Heart left ventricle (tissue), 13 donors: ENCODE measurements around the gene RRP8.

Experiments used
- POLR2A ChIP-seq, 2 donors: fragments of 450-650 bp; IDR thresholded peaks; one replicate each; pipeline ENCODE4 v1.6.1; 2017; ENCODE audit warnings: antibody characterized with exemption in 2 of 2, mild to moderate bottlenecking in 2 of 2, moderate library complexity in 2 of 2
- TF ChIP-seq, protein P1 (sequence below), 12 donors: fragments of 200-600 bp; sonication (generic) in 4 of 12; IDR thresholded peaks; one replicate each; pipeline versions ENCODE4 v1.5.0 to v1.8.0; 2018 to 2022; ENCODE audit warnings: antibody characterized with exemption in 12 of 12, mild to moderate bottlenecking in 5 of 12
- donor health status: ischemic (EF 13 %, LVEDD 7.1; RV severe dilation, severe dysfunction).
- donor health status: DM: no; HTN: yes; CAD: no.
- donor health status: DM: no; HTN: no; CAD: no.
- donor health status: ischemic (EF 25% LVEDD 6.9; RV normal size, moderate dysfunction).
- donor health status: ischemic (EF 25% LVEDD 5.7; RV mildly dilated, moderate dysfunction).
- donor health status: ischemic (EF 35%, LVEDD 5.7; RV mildly dilated, moderate dysfunction).
- donor health status: nonischemic (EF 11% LVEDD 7.7; RV severe dilation, severe dysfunction).
- donor health status: DM: yes; HTN: yes; CAD: no.
- donor health status: PGD.
- donor health status: ischemic (EF 29% LVEDD 5.4; RV normal size, mild dysfunction).
- donor health status: nonischemic (EF 23%, LVEDD 6.1; RV moderate dilation, normal function).

DNA sequence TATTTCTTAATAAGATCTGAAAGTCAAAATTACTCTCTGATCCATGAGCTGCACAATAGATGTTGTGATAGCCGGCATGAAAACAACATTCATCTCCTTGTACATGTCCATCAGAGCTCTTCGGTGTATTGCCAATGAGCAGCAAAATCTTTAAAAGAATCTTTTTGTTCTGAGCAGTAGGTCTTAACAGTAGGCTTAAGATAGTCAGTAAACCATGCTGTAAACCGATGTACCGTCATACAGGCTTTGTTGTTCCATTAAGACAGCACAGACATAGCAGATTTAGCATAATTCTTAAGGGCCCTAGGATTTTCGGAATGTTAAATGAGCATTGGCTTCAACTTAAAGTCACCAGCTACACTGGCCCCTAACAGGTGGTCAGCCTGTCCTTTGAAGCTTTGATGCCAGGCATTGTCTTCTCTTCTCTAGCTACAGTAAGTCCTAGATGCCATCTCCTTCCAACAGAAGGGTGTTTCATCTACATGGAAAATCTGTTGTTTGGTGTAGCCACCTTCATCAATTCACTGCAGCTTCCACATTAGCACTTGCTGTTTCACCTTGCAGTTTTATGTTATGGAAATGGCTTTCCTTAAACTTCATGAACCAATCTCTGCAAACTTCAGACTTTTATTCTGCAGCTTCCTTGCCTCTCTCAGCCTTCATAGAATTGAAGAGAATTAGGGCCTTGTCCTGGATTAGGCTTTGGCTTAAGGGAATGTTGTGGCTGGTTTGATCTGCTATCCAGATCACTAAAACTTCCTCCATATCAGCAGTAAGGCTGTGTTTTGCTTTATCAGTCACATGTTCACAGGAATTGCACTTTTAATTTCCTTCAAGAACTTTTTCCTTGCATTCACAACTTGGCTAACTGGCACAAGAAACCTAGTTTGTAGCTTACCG lies 28.4 kb downstream of the RRP8 start:
- TF ChIP-seq, protein P1, sequence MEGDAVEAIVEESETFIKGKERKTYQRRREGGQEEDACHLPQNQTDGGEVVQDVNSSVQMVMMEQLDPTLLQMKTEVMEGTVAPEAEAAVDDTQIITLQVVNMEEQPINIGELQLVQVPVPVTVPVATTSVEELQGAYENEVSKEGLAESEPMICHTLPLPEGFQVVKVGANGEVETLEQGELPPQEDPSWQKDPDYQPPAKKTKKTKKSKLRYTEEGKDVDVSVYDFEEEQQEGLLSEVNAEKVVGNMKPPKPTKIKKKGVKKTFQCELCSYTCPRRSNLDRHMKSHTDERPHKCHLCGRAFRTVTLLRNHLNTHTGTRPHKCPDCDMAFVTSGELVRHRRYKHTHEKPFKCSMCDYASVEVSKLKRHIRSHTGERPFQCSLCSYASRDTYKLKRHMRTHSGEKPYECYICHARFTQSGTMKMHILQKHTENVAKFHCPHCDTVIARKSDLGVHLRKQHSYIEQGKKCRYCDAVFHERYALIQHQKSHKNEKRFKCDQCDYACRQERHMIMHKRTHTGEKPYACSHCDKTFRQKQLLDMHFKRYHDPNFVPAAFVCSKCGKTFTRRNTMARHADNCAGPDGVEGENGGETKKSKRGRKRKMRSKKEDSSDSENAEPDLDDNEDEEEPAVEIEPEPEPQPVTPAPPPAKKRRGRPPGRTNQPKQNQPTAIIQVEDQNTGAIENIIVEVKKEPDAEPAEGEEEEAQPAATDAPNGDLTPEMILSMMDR (IDR thresholded peaks at IDR 0.05): no peak
- TF ChIP-seq POLR2A (IDR thresholded peaks at IDR 0.05): no peak
